Activated T-cell treated with anti-CD3 and anti-CD28 coated beads, Interleukin-2, amount 50 U/mL, for 4 hours (primary cell): Measurements from ENCODE around the gene IRF2. TPM values are rescaled to one million over a fixed set of nuclear protein-coding genes. Genes with fewer than 3 reads are reported as not detected.

ENCODE experiments used
- ATAC-seq, 2 donors: fragments of 200-7000 bp; cut with Tn5 transposase; one replicate each; pipeline ENCODE4 v1.10.0; 2021
- DNase-seq: peaks from one replicate; pipeline ENCODE4 v3.0.0-alpha.2; 2020
- H3K27me3 Mint-ChIP-seq: one replicate; pipeline ENCODE4 v1.8.0; 2021; ENCODE audit warnings: low read depth, mixed read lengths
- H3K36me3 Mint-ChIP-seq: one replicate; pipeline ENCODE4 v1.8.0; 2022; ENCODE audit warnings: mixed read lengths; ENCODE audit not compliant: insufficient read depth
- H3K4me1 Mint-ChIP-seq: one replicate; pipeline ENCODE4 v1.8.0; 2021; ENCODE audit warnings: low read depth, mixed read lengths
- H3K4me3 Mint-ChIP-seq: one replicate; pipeline ENCODE4 v1.8.0; 2021; ENCODE audit warnings: mild to moderate bottlenecking, moderate library complexity, mixed read lengths
- H3K9me3 Mint-ChIP-seq: one replicate; pipeline ENCODE4 v1.8.0; 2021; ENCODE audit warnings: mixed read lengths
- total RNA-seq, 3 donors: library from RNA; stranded (reverse); gene quantifications; one replicate each; pipeline ENCODE4 v1.2.1, GENCODE V29; 2021

Gene IRF2
- total RNA-seq, result 10 to 100 TPM; 29.3 to 37.4 (median 32.8) TPM

DNA sequence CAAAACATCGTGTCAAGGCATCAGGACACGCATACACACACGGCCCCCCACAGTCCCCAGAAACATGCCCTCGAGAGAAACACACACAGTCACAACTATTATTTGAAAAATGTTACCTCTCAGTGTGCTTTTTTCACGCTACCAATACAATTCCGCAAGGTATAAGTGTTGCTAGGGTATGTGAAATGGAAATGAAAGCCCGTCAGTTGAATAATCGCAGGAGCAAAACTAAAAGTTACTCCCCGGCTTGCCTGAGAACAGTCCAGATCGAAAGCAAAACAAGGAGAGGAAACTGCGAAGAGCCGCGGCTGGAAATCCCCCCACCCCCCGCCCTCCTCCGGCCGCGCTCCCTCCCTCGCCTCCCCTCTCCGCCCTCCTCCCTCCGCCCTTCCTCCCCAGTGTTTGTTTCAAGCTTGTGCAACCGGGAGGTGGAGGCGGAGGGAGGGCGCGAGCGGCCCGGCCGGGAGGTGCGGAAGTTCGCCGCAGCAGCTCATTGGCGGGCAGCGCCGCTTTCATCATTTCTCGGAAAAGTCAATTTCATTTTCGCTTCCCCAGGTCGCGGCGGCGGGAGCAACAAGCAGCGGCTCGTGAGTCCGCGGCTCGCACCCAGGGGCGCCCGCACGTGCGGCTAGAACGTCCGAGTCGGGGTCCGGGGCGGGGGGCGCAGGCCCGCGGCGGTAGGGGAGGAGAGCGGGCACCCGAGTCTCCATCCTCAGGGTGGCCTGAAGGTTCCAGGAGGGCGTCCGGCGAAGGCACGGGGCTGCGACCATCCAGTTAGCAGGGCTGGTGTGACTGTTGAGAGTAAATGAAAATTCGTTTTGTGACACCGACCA is at the start of gene IRF2:
Gene IRF2 (minus strand): TSS at position 288 of the 833 bp plus-strand sequence. CDS start 45,486 bp downstream, outside the sequence.
- Mint-ChIP-seq H3K9me3 (no peaks in the 10 kb centered on the region), H3K27me3 (no peaks in the 10 kb centered on the region), H3K36me3 (peaks cover 25% of the 10 kb centered on the region), H3K4me3 (peak within 1 kb of the TSS; percentile 99), H3K4me1 (peaks cover 62% of the 10 kb centered on the region)
- ATAC-seq, result peak; percentile 71 to 76
- peak; percentile 95 for DNase-seq

DNA sequence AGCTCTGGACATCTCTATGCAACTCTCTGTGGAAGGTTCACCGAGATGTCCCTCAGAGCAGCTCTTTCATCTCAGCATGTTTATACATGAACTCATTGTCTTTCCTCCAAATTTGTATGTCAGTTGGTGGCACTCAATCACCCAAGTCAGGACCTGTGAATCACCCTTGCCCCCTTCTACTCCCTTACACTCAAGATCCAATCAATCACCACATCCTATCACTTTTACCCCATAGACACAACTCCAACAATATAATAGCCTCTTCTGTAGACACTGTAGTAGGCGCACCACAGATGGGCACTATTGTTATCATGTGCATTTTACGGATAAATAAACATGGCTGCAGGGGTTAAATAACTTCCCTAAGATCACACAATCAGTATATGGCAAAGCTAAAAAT is 41.3 kb upstream of the IRF2 start:
- Mint-ChIP-seq H3K4me3 (no peak overlapping the region), H3K9me3 (peaks cover 5% of the 10 kb centered on the region), H3K27me3 (no peaks in the 10 kb centered on the region), H3K4me1 (peaks cover 34% of the 10 kb centered on the region), H3K36me3 (no peaks in the 10 kb centered on the region)
- ATAC-seq (no peak), DNase-seq (no peak)

DNA sequence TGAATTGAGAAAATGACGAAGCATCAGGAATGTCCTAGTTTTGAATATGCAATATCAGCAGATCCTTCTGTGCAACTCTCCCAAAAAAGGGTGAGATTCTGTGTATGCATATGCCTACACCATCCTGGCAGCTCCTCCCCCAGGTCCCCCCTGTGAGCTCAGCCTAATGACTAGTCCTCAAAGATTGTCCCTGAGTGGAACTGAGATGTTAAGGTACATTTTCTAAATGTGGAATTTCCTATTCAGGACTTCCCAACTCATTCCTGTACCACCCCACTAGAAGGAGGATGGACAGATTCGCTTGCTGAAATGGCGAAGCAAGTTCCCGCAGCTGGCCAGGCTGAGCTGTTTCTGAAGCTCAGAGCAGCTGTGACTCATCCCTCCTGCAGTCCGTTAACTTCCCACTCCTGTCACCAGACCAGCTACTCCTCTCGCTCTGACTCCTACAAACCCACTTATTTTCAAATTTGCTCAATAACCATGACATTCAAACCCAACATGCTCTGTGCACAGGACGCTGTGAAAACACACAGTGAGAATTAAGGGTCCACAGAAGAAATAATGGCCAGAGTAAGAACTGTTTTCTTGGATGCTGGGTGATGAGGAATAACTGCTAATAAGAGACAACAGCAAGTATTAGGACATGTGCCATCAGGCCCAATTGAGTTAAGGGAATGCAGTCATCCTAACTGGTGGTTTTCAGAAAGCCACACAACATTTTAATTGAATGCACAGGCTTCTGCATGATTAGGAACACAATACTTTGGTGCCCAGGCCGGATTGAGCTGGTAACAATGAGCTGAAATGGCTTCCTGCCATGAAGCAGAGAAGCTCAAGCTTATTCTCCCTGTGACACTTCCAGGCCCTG is 40.0 kb upstream of the IRF2 start:
- DNase-seq (no peak), ATAC-seq (peak; percentile 90)
- Mint-ChIP-seq H3K9me3 (peaks cover 5% of the 10 kb centered on the region), H3K4me1 (peaks cover 38% of the 10 kb centered on the region), H3K36me3 (no peaks in the 10 kb centered on the region), H3K27me3 (no peaks in the 10 kb centered on the region), H3K4me3 (peak overlapping the region; percentile 57)

DNA sequence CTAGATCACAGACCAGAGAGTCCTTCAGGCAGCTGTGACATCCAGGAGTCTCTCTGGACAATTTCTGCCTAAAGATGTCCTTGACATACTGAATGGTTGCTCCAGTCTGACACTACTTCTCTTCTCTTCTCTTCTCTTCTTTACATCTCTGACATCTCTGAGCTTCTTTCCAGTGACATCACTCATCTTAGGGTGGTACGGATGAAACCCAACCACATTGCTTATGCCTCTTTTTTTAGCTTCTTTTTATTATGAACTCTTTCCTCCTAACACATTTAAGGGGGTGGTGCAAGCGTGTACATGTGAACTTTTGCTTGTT is 39.4 kb upstream of the IRF2 start:
- peak overlapping the region; percentile 57 for H3K4me3 Mint-ChIP-seq

DNA sequence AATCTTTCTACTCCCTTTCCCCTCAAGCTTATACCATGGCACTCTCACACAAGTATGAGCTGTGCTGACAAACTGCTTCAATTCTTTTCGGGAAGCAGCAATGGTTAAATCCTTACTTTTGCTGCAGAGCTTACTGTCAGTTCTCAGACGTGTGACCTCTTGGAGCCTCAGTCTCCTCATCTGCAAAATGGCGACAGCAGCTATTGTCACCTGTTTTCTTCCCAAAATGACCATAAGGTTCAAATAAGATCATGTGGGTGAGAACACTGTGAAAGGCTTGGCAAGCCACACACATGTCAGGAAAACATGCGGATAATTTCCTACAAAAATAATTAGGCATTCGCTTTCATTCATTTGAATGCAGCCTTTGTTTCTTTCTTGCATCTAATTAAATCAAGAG is 36.8 kb upstream of the IRF2 start:
- Mint-ChIP-seq H3K4me3 (no peak overlapping the region), H3K36me3 (no peaks in the 10 kb centered on the region), H3K9me3 (no peaks in the 10 kb centered on the region), H3K4me1 (peaks cover 44% of the 10 kb centered on the region), H3K27me3 (no peaks in the 10 kb centered on the region)
- no peak for ATAC-seq
- DNase-seq, result no peak

More for the DNA sequence above, 39.4 kb upstream of the IRF2 start:
- Mint-ChIP-seq H3K27me3 (no peaks in the 10 kb centered on the region), H3K9me3 (peaks cover 4% of the 10 kb centered on the region), H3K4me1 (peaks cover 38% of the 10 kb centered on the region), H3K36me3 (no peaks in the 10 kb centered on the region)
- ATAC-seq (peak; percentile 48 to 57), DNase-seq (no peak)

DNA sequence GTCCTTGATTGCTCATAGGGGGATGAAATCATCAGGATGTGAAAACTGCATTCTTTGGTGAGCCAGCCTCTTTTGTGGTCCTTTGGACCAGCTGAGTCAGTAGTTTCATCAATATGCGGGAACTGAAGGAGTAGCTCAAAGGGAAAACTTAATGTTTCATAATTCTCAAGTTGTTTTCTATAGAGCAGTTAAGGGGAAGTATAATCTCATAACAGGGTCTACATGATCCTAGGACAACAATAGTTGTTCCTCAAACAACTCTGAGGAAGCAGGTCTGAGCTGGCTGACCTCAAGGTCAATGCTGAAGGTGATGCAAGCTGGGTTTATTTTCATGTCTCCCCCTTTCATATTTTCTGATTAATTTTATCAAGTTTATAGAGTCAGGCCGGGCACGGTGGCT is 36.1 kb upstream of the IRF2 start:
- H3K27me3 Mint-ChIP-seq, result no peaks in the 10 kb centered on the region
- H3K9me3 Mint-ChIP-seq, result no peaks in the 10 kb centered on the region
- DNase-seq, result no peak
- no peak for ATAC-seq
- H3K36me3 Mint-ChIP-seq, result no peaks in the 10 kb centered on the region
- H3K4me1 Mint-ChIP-seq, result peaks cover 40% of the 10 kb centered on the region
- H3K4me3 Mint-ChIP-seq, result no peak overlapping the region

DNA sequence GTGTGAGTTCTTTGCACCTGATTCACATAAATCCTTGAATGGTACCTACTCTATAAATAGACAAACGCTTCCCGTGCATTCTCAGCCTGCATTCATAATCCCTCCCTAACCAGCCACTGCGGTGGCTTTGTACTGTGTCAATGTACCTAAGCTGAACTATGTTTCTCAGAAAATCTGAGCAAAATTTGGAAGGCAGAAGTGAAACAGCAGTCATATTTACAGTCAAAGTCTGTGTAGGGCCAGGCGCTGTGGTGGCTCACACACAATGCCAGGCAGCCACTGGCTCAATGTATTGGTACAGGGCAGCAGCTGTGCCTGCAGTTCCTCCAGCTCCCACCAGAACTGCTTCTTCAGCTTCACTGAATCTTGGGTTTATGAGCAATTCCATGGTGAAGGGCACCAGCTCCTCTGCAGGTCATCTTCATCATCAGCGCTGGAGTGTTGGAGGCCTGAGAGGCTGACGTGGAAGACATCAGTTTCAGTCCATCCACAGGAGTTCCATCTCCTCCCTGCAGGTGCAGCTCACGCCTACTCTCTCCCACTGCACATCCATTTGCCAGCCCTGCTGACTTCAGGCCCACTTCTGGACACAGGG is 32.3 kb upstream of the IRF2 start:
- peak; percentile 85 to 87 for ATAC-seq
- H3K4me1 Mint-ChIP-seq, result peaks cover 33% of the 10 kb centered on the region
- no peaks in the 10 kb centered on the region for H3K9me3 Mint-ChIP-seq
- H3K36me3 Mint-ChIP-seq, result no peaks in the 10 kb centered on the region
- no peak overlapping the region for H3K4me3 Mint-ChIP-seq
- DNase-seq, result no peak
- no peaks in the 10 kb centered on the region for H3K27me3 Mint-ChIP-seq

DNA sequence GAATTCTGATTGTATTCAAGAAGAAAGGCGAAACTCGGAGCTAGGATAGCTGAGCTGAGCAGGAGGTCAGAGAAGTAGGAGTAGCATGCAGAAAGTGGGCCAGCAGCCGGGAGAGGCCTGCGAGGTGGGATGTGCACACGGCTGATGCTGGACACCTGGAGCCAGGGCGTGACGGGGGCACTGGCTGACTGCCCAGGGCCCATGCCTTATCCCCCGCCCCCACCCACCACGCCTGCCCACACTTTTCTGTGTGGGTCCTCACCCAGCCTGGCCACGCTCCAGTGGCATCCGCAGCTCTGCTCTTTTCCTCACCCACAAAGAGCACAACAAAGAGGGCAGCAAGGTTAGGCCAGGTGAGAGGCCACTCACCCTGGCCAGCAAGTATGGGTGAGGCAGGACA is 30.0 kb upstream of the IRF2 start:
- Mint-ChIP-seq H3K27me3 (no peaks in the 10 kb centered on the region), H3K4me1 (peaks cover 28% of the 10 kb centered on the region), H3K4me3 (peak overlapping the region; percentile 56), H3K36me3 (no peaks in the 10 kb centered on the region), H3K9me3 (no peaks in the 10 kb centered on the region)
- no peak for DNase-seq
- no peak for ATAC-seq

DNA sequence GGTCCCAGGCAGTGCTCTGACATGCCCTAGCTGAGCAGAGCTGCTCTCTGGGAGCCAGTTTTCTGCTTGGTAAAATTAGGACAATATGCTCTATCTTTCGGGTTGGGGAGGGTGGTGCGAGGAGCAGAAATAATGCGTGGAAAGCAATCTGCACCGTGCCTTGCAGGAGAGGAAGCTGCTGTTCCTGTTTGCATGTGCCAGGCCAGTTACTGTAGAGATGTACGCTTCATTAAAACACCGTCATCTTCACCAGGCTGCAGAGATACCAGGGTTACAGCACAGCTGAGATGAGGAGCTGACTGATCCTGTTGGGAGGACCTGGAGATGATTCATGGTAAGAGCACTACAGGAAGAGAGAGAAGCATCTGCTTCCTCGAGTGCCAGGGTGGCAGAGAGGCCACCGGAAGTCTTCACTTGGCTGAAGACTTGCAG is 29.5 kb upstream of the IRF2 start:
- Mint-ChIP-seq H3K27me3 (no peaks in the 10 kb centered on the region), H3K4me1 (peaks cover 28% of the 10 kb centered on the region), H3K4me3 (peak overlapping the region; percentile 56), H3K9me3 (no peaks in the 10 kb centered on the region), H3K36me3 (no peaks in the 10 kb centered on the region)
- peak; percentile 57 to 72 for ATAC-seq
- no peak for DNase-seq

DNA sequence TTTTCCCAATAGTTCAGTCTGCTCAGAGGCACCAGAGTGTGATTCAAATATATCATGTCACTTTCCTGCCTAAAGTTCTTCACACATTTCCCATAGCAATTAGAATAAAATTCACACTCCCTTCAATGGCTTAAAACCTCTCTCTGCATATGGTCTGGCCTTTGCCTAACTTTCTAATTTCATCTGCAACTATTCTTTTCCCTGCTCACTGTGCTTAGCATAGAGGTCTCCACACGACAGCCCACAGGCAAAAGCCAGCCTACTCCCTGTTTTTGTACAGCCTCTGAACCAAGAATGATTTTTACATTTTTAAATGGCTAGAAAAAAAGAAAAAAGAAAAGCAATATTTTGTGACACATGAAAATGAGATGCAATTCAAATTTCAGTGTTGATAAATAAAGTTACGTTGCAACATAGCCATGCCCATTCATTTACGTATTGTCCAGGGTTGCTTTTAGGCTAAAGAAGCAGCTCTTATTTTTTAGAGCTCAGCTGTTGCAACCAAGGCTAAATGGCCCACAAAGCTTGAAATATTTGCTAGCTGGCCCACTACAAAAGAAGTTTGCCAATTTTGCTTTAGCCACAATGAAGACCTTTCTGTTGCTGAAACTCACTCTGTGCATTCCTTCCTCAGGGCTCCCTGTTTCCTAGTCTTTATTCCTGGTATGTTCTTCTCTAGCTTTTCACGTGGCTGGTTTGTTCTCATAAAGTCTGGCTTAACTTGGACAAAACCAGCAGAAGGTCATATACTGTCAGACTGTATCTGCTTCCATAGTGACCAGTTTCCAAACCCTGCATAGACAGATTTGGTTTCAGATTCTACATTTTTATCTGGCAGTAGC is 26.6 kb upstream of the IRF2 start:
- ATAC-seq (no peak), DNase-seq (no peak)
- Mint-ChIP-seq H3K4me1 (peaks cover 19% of the 10 kb centered on the region), H3K36me3 (no peaks in the 10 kb centered on the region), H3K27me3 (no peaks in the 10 kb centered on the region), H3K9me3 (no peaks in the 10 kb centered on the region), H3K4me3 (no peak overlapping the region)

DNA sequence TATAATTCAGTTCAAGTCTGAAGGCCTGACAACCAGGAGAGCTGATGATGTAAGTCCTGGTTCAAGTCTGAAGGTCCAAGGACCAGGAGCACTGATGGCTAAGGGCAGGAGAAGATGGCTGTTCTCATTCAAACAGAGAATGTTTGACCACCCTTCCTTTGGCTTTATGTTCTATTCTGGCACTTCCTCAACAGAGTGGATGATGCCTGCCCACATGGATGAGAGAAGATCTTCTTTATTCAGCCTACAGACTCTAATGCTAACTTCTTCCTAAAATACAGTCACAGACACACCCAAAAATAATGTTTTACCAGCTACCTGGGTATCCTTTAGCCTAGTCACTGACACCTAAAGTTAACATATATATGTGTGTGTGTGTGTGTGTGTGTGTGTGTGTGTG is 25.6 kb upstream of the IRF2 start:
- Mint-ChIP-seq H3K4me3 (no peak overlapping the region), H3K27me3 (no peaks in the 10 kb centered on the region), H3K4me1 (peaks cover 19% of the 10 kb centered on the region)

DNA sequence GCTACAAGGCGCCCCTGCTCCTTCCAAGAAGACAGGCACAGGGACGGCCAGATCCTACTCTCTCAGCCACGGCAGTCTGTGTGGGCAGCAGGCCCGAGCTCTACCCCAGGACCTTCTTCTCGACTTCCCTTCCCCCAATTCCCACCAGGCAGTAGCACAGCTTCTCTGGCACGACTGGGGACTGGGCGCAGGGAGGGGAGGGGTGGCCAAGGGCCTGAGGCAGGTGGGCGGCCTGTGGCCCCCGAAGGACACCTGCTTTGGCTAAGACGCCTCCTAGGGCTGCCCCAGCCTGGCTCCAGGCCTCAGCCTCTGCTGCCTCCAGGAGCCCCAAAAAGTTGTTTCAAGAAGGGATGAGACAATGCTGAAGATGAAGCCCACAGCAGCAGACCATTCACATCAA is 24.2 kb upstream of the IRF2 start:
- peaks cover 6% of the 10 kb centered on the region for H3K4me1 Mint-ChIP-seq
- H3K36me3 Mint-ChIP-seq, result peaks cover 4% of the 10 kb centered on the region
- no peaks in the 10 kb centered on the region for H3K27me3 Mint-ChIP-seq
- no peak for DNase-seq
- H3K4me3 Mint-ChIP-seq, result no peak overlapping the region
- no peak for ATAC-seq
- peaks cover 6% of the 10 kb centered on the region for H3K9me3 Mint-ChIP-seq

More for the DNA sequence above, 25.6 kb upstream of the IRF2 start:
- DNase-seq, result no peak
- H3K9me3 Mint-ChIP-seq, result no peaks in the 10 kb centered on the region
- H3K36me3 Mint-ChIP-seq, result no peaks in the 10 kb centered on the region
- no peak for ATAC-seq

DNA sequence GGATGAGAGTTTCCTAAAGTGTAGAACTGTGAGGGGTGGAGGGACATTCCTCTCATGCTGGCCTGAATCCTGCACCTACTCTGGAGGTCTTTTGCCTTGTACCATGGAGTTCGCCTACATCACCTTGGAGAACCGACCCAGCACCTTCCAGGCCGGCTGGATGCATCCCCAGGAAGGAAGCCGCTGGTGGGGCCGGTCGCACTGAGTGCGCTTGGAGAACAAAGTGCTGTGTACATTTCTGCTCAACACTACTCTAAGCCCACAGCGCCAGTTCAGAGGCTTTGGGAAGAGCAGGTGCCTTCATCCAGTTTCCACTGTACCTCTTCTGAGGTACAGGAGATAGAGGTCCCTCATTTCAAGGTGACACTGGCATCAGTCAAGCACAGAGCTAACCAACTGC is 15.4 kb upstream of the IRF2 start:
- H3K27me3 Mint-ChIP-seq, result no peaks in the 10 kb centered on the region
- peaks cover 12% of the 10 kb centered on the region for H3K9me3 Mint-ChIP-seq
- no peak overlapping the region for H3K4me3 Mint-ChIP-seq
- peaks cover 4% of the 10 kb centered on the region for H3K36me3 Mint-ChIP-seq
- ATAC-seq (no peak), DNase-seq (no peak)
- H3K4me1 Mint-ChIP-seq, result peaks cover 2% of the 10 kb centered on the region

DNA sequence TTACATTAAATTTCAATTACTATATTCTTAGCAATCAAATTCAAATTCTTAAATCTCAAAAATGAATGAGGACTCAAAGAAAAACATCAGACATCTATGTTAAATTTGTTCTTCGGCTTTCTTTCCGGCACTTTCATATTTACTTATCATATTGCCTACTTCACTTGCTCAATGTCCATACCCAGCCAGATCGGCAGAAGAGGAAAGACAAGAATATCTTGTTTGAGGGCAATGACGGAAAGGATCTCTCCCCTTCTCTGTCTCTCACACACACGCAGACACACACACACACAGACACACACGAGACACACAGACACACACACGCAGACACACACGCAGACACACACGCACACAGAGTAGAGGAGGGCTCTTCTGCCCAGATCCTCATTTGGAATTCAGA is 13.2 kb upstream of the IRF2 start:
- peaks cover 2% of the 10 kb centered on the region for H3K36me3 Mint-ChIP-seq
- no peak for ATAC-seq
- H3K27me3 Mint-ChIP-seq, result no peaks in the 10 kb centered on the region
- H3K4me1 Mint-ChIP-seq, result peaks cover 10% of the 10 kb centered on the region
- no peak overlapping the region for H3K4me3 Mint-ChIP-seq
- H3K9me3 Mint-ChIP-seq, result no peaks in the 10 kb centered on the region
- no peak for DNase-seq
